B cell (primary cell): Measurements from ENCODE around the gene SENP8. TPM values are rescaled to one million over a fixed set of nuclear protein-coding genes. Genes with fewer than 3 reads are reported as not detected.

Experiments used
- ATAC-seq: fragments of 200-7000 bp; cut with Tn5 transposase; one replicate; pipeline ENCODE4 v1.10.0; 2021; ENCODE audit warnings: low read depth, mild to moderate bottlenecking, moderate number of reproducible peaks, moderate library complexity
- CTCF ChIA-PET: fragments of 350-600 bp; sonication (Branson Sonifier 250); formaldehyde crosslinking; loops from one replicate; lab custom pipeline; 2021; ENCODE audit warnings: antibody characterized with exemption, inconsistent platforms; lab: Charles Lee
- POLR2A ChIA-PET: fragments of 350-600 bp; sonication (Branson Sonifier 250); formaldehyde crosslinking; loops from one replicate; lab custom pipeline; 2021; ENCODE audit warnings: antibody characterized with exemption; lab: Charles Lee
- DNase-seq: peaks from one replicate; pipeline ENCODE4 v3.0.0; 2013
- H2AFZ ChIP-seq: 2 replicates; pipeline ENCODE4 v1.6.1; 2012; ENCODE audit warnings: mild to moderate bottlenecking, low read depth, low read length; ENCODE audit not compliant: insufficient read depth, poor library complexity, severe bottlenecking
- H3K27ac ChIP-seq, 2 donors: 1 replicate in 1 of 2; 2 replicates in 1 of 2; pipeline ENCODE4 v1.5.1; 2012 to 2013; ENCODE audit warnings: low read length in 2 of 2, mild to moderate bottlenecking in 2 of 2, moderate library complexity in 1 of 2
- H3K27me3 ChIP-seq, 4 experiments: fragments of 200-600 bp in 1 of 4; sonication (generic) in 1 of 4; replicated peaks in 1 of 4; 1 replicate in 2 of 4; 2 replicates in 2 of 4; pipeline versions ENCODE4 v1.6.1 to v1.7.0; 2013 to 2016; ENCODE audit warnings: low read length in 3 of 4, mild to moderate bottlenecking in 2 of 4, mixed read lengths in 1 of 4, moderate library complexity in 1 of 4; ENCODE audit not compliant: insufficient read depth in 4 of 4, control insufficient read depth in 3 of 4; ENCODE audit errors: control extremely low read depth in 1 of 4
- H3K36me3 ChIP-seq, 2 experiments: replicated peaks in 1 of 2; 1 replicate in 1 of 2; 2 replicates in 1 of 2; pipeline versions ENCODE4 v1.6.1 to v1.7.1; 2013; ENCODE audit warnings: low read length in 1 of 2; ENCODE audit not compliant: insufficient read depth in 2 of 2, control insufficient read depth in 1 of 2; ENCODE audit errors: control extremely low read depth in 1 of 2, extremely low read depth in 1 of 2
- H3K4me1 ChIP-seq, 2 donors: fragments of 200-600 bp in 1 of 2; sonication (generic) in 1 of 2; 1 replicate in 1 of 2; 2 replicates in 1 of 2; pipeline versions ENCODE4 v1.5.1 to v1.6.1; 2013 to 2017; ENCODE audit warnings: low read length in 2 of 2; ENCODE audit not compliant: control insufficient read depth in 2 of 2, insufficient read depth in 2 of 2
- H3K4me2 ChIP-seq: replicated peaks from 2 replicates; pipeline ENCODE3; 2012; ENCODE audit warnings: mild to moderate bottlenecking, low read depth, low read length; ENCODE audit not compliant: poor library complexity, severe bottlenecking
- H3K4me3 ChIP-seq, 5 experiments: fragments of 200-600 bp in 1 of 5; sonication (generic) in 1 of 5; 1 replicate in 3 of 5; 2 replicates in 2 of 5; pipeline versions ENCODE4 v1.5.1 to v1.7.0; 2011 to 2016; ENCODE audit warnings: low read length in 4 of 5, mild to moderate bottlenecking in 4 of 5, low read depth in 2 of 5, control low read depth in 1 of 5, moderate library complexity in 1 of 5; ENCODE audit not compliant: insufficient read depth in 1 of 5; ENCODE audit errors: control extremely low read depth in 1 of 5, extremely low read depth in 1 of 5
- H3K79me2 ChIP-seq: fragments of 200-600 bp; sonication (generic); one replicate; pipeline ENCODE4 v1.6.0; 2016; ENCODE audit warnings: low read length; ENCODE audit not compliant: control insufficient read depth, insufficient read depth
- H3K9ac ChIP-seq: fragments of 200-600 bp; sonication (generic); 2 replicates; pipeline ENCODE4 v1.6.1; 2017; ENCODE audit warnings: mild to moderate bottlenecking, low read length, moderate library complexity
- H3K9me3 ChIP-seq, 3 donors: one replicate each; pipeline versions ENCODE4 v1.6.1 to v1.7.1; 2013; ENCODE audit warnings: low read length in 2 of 3; ENCODE audit not compliant: control insufficient read depth in 2 of 3, insufficient read depth in 1 of 3; ENCODE audit errors: control extremely low read depth in 1 of 3
- H4K20me1 ChIP-seq: 2 replicates; pipeline ENCODE4 v1.6.0; 2012; ENCODE audit warnings: mild to moderate bottlenecking, low read length; ENCODE audit not compliant: insufficient read depth, control insufficient read depth, poor library complexity, severe bottlenecking
- H3K27ac Mint-ChIP-seq: one replicate; pipeline ENCODE4 v1.8.0; 2021; ENCODE audit warnings: mixed read lengths
- H3K27me3 Mint-ChIP-seq: one replicate; pipeline ENCODE4 v1.8.0; 2021; ENCODE audit warnings: mixed read lengths
- H3K4me1 Mint-ChIP-seq: one replicate; pipeline ENCODE4 v1.8.0; 2021; ENCODE audit warnings: mixed read lengths
- H3K4me3 Mint-ChIP-seq: one replicate; pipeline ENCODE4 v1.8.0; 2021; ENCODE audit warnings: mixed read lengths
- H3K9me3 Mint-ChIP-seq: one replicate; pipeline ENCODE4 v1.8.0; 2022; ENCODE audit warnings: mixed read lengths; ENCODE audit not compliant: insufficient read depth
- CTCF ChIP-seq: fragments of 200-600 bp; IDR thresholded peaks from one replicate; pipeline ENCODE4 v1.8.0; 2022; ENCODE audit warnings: antibody characterized with exemption, mild to moderate bottlenecking
- EZH2 ChIP-seq: IDR thresholded peaks from 2 replicates; pipeline ENCODE4 v1.6.1; 2012; ENCODE audit warnings: borderline replicate concordance, low read depth, mild to moderate bottlenecking, moderate library complexity, low read length; ENCODE audit not compliant: insufficient read depth, poor library complexity, severe bottlenecking
- WGBS: methylation state at CpG from one replicate; pipeline ENCODE4 v1.1.5; 2013; ENCODE audit warnings: missing lambda C conversion rate; ENCODE audit not compliant: insufficient coverage; 5-methylcytosine and 5-hydroxymethylcytosine counted together
- intact Hi-C: fragments of 100-400 bp; cut with micrococcal nuclease; formaldehyde crosslinking; loops from one replicate; pipeline ENCODE4 v1.10.0; 2022
- polyA plus RNA-seq: library from polyadenylated mRNA; depleted of rRNA; stranded (reverse); fragments of >200 nt; gene quantifications from 2 replicates; pipeline ENCODE4 v1.2.3, GENCODE V29; 2012
- total RNA-seq, 2 donors: library from RNA; stranded (reverse); fragments of 120-200 nt in 1 of 2; gene quantifications; 1 replicate in 1 of 2; 2 replicates in 1 of 2; pipeline versions ENCODE4 v1.2.3 to v1.2.4, GENCODE V29; 2013 to 2022

Gene SENP8
- total and polyA plus RNA-seq, 2 donors (not counting 1 experiment from before 2014, with no cell fraction given), result 0.62 to 0.69 TPM

GRCh38 chr15:72105111-72105510 lies 13.1 kb upstream of the SENP8 start:
- H4K20me1 ChIP-seq, result peaks cover 19% of the 10 kb centered on the region
- no peak overlapping the region for H3K27ac ChIP-seq
- no peaks in the 10 kb centered on the region for H3K27me3 Mint-ChIP-seq
- no peak overlapping the region for H3K4me3 Mint-ChIP-seq
- ChIA-PET POLR2A (no interaction called here), CTCF (no interaction called here)
- H3K4me1 ChIP-seq, result peaks cover 0 to 5% of the 10 kb centered on the region in 2 donors
- H3K27me3 ChIP-seq, result no peaks in the 10 kb centered on the region
- no peaks in the 10 kb centered on the region for H3K36me3 ChIP-seq
- no peak for DNase-seq
- H3K4me2 ChIP-seq, result no peak overlapping the region
- no peak overlapping the region for H2AFZ ChIP-seq
- no peak overlapping the region for H3K27ac Mint-ChIP-seq
- 94% methylated on average over 3 of the region's 3 CpGs for WGBS
- ATAC-seq, result no peak
- H3K9me3 Mint-ChIP-seq, result no peaks in the 10 kb centered on the region
- H3K4me1 Mint-ChIP-seq, result peaks cover 19% of the 10 kb centered on the region
- H3K9ac ChIP-seq, result no peak overlapping the region
- no peak for TF ChIP-seq CTCF
- TF ChIP-seq EZH2, result no peak
- H3K79me2 ChIP-seq, result peaks cover 23% of the 10 kb centered on the region
- intact Hi-C loops, result no loop called here
- no peak overlapping the region for H3K4me3 ChIP-seq
- H3K9me3 ChIP-seq, result peaks cover 0 to 5% (median 0%) of the 10 kb centered on the region in 3 donors

- Histone ChIP-seq H2AFZ (no peak overlapping the region), H4K20me1 (peaks cover 19% of the 10 kb centered on the region), H3K36me3 (no peaks in the 10 kb centered on the region), H3K27ac (no peak overlapping the region), H3K4me2 (no peak overlapping the region), H3K79me2 (peaks cover 31% of the 10 kb centered on the region), H3K4me1 (peaks cover 0 to 5% of the 10 kb centered on the region in 2 donors), H3K27me3 (no peaks in the 10 kb centered on the region), H3K9ac (no peak overlapping the region), H3K9me3 (peaks cover 0 to 5% (median 0%) of the 10 kb centered on the region in 3 donors), H3K4me3 (no peak overlapping the region)
- Mint-ChIP-seq H3K9me3 (no peaks in the 10 kb centered on the region), H3K4me3 (no peak overlapping the region), H3K27ac (no peak overlapping the region), H3K4me1 (peaks cover 19% of the 10 kb centered on the region), H3K27me3 (no peaks in the 10 kb centered on the region)
- ATAC-seq (no peak), DNase-seq (no peak)
- ChIA-PET CTCF (no interaction called here), POLR2A (no interaction called here)
- no CpG with 5 or more reads among the region's 2 CpGs for WGBS
- TF ChIP-seq EZH2, result no peak
- no peak for TF ChIP-seq CTCF
- intact Hi-C loops, result no loop called here
Measured at GRCh38 chr15:72106068-72106467, 12.1 kb upstream of the SENP8 start.
